HG02759 (cell line): ENCODE data around the gene ARHGAP15.

Experiments used
- ATAC-seq: cut with Tn5 transposase; IDR thresholded peaks from one replicate; pipeline ENCODE4 v1.9.1; 2021; ENCODE audit warnings: mild to moderate bottlenecking, moderate library complexity; ENCODE audit not compliant: unreplicated experiment

The ARHGAP15 gene

GRCh38 chr2:143674051-143674450 lies 544.8 kb downstream of the ARHGAP15 start:
- ATAC-seq, result no peak

GRCh38 chr2:143675021-143675420 lies 545.8 kb downstream of the ARHGAP15 start:
- no peak for ATAC-seq

- no peak for ATAC-seq
Measured at GRCh38 chr2:143679617-143680016, 550.4 kb downstream of the ARHGAP15 start.

- no peak for ATAC-seq
Measured at GRCh38 chr2:143680885-143681405, 551.7 kb downstream of the ARHGAP15 start.

GRCh38 chr2:143682436-143683055 lies 553.3 kb downstream of the ARHGAP15 start:
- ATAC-seq, result no peak

GRCh38 chr2:143683977-143684376 lies 554.8 kb downstream of the ARHGAP15 start:
- ATAC-seq, result no peak

GRCh38 chr2:143684551-143685320 lies 555.5 kb downstream of the ARHGAP15 start:
- no peak for ATAC-seq

- ATAC-seq, result no peak
Measured at GRCh38 chr2:143685421-143686078, 556.3 kb downstream of the ARHGAP15 start.

- ATAC-seq, result no peak
Measured at GRCh38 chr2:143686585-143687164, 557.5 kb downstream of the ARHGAP15 start.

- ATAC-seq, result no peak
Measured at GRCh38 chr2:143688248-143688647, 559.0 kb downstream of the ARHGAP15 start.

GRCh38 chr2:143688815-143689214 lies 559.6 kb downstream of the ARHGAP15 start:
- ATAC-seq, result no peak

GRCh38 chr2:143689541-143689940 lies 560.3 kb downstream of the ARHGAP15 start:
- no peak for ATAC-seq

- ATAC-seq, result no peak
Measured at GRCh38 chr2:143690235-143690634, 561.0 kb downstream of the ARHGAP15 start.

GRCh38 chr2:143691121-143691520 lies 561.9 kb downstream of the ARHGAP15 start:
- ATAC-seq, result no peak

- ATAC-seq, result no peak
Measured at GRCh38 chr2:143692162-143692561, 562.9 kb downstream of the ARHGAP15 start.

GRCh38 chr2:143692967-143693366 lies 563.7 kb downstream of the ARHGAP15 start:
- ATAC-seq, result no peak

- ATAC-seq, result no peak
Measured at GRCh38 chr2:143694335-143694734, 565.1 kb downstream of the ARHGAP15 start.

- ATAC-seq, result peak; percentile 44
Measured at GRCh38 chr2:143696651-143697050, 567.4 kb downstream of the ARHGAP15 start.

GRCh38 chr2:143697744-143698143 lies 568.5 kb downstream of the ARHGAP15 start:
- ATAC-seq, result no peak

- no peak for ATAC-seq
Measured at GRCh38 chr2:143698352-143698751, 569.1 kb downstream of the ARHGAP15 start.

GRCh38 chr2:143698888-143699570 lies 569.8 kb downstream of the ARHGAP15 start:
- peak; percentile 52 for ATAC-seq
